Measurements from ENCODE around the gene EHD4.

DNA sequence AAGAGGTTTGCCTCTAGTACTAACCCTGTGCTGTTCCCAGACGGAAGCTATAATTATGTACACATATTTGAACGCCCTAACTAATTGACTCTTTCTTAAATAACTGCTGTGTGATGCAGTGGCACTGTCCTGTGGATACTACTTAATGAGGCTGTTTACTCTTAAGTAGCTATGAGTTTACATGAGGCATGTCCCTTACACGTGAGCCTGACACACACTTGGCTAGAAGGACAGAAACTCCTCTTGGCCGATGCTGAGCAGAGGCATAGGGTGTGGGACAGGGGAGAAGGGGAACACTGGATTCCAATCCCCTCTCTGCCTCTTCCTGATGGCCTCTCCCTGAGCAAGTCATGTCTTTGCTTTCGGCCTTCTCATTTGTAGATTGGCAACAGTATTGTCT, 21.9 kb downstream of the EHD4 start:
- TF ChIP-seq, protein P1, sequence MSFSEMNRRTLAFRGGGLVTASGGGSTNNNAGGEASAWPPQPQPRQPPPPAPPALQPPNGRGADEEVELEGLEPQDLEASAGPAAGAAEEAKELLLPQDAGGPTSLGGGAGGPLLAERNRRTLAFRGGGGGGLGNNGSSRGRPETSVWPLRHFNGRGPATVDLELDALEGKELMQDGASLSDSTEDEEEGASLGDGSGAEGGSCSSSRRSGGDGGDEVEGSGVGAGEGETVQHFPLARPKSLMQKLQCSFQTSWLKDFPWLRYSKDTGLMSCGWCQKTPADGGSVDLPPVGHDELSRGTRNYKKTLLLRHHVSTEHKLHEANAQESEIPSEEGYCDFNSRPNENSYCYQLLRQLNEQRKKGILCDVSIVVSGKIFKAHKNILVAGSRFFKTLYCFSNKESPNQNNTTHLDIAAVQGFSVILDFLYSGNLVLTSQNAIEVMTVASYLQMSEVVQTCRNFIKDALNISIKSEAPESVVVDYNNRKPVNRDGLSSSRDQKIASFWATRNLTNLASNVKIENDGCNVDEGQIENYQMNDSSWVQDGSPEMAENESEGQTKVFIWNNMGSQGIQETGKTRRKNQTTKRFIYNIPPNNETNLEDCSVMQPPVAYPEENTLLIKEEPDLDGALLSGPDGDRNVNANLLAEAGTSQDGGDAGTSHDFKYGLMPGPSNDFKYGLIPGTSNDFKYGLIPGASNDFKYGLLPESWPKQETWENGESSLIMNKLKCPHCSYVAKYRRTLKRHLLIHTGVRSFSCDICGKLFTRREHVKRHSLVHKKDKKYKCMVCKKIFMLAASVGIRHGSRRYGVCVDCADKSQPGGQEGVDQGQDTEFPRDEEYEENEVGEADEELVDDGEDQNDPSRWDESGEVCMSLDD (tag by site-specific recombination; IDR thresholded peaks at IDR 0.05) = no peak
- TF ChIP-seq, protein P2, sequence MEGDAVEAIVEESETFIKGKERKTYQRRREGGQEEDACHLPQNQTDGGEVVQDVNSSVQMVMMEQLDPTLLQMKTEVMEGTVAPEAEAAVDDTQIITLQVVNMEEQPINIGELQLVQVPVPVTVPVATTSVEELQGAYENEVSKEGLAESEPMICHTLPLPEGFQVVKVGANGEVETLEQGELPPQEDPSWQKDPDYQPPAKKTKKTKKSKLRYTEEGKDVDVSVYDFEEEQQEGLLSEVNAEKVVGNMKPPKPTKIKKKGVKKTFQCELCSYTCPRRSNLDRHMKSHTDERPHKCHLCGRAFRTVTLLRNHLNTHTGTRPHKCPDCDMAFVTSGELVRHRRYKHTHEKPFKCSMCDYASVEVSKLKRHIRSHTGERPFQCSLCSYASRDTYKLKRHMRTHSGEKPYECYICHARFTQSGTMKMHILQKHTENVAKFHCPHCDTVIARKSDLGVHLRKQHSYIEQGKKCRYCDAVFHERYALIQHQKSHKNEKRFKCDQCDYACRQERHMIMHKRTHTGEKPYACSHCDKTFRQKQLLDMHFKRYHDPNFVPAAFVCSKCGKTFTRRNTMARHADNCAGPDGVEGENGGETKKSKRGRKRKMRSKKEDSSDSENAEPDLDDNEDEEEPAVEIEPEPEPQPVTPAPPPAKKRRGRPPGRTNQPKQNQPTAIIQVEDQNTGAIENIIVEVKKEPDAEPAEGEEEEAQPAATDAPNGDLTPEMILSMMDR (tag by site-specific recombination; IDR thresholded peaks at IDR 0.05) = no peak
- no peak for TF ChIP-seq ZFP41 (tag by site-specific recombination; IDR thresholded peaks at IDR 0.05; ENCODE audit: borderline replicate concordance)

Measured in HEK293 (cell line).